ENCODE results near the gene IWS1. TPM values are rescaled to one million over a fixed set of nuclear protein-coding genes. Genes with fewer than 3 reads are reported as not detected.

The IWS1 gene
- total RNA-seq, 1 experiment from 2014 or later, result 56.0 TPM

DNA sequence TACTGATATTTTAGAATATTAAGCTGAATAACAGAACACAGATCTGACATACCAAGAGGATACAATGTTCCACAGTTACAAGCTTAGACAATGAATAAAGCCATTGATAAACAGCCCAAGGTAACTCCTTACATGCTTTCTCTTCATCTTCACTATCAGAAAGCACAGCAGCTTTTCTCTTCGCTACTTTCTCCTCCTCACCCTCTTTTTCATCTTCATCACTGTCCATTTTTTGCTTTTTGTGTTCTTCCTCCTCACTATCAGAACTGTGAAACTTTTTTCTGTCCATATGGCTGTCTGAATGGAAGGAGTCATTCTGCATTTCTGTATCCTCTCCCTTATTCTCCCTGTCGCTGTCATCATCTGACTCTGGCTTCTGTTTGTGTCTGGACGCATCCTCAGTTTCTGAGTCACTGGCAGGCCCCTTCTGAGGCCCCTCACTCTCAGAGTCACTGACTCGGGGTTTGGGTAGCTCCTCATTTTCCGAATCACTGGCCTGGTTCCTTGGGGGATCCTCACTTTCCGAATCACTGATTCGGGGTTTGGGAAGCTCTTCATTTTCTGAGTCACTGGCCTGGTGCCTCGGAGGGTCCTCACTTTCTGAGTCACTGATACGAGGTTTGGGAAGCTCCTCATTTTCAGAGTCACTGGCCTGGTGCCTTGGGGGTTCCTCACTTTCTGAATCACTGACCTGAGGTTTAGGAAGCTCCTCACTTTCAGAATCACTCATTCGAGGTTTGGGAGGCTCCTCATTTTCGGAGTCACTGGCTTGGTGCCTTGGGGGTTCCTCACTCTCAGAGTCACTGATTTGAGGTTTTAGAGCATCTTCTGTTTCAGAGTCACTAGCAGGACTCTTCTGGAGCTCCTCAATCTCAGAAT lies 21.5 kb downstream of the IWS1 start:
- Histone ChIP-seq H3K27me3 (replicated peaks; ENCODE audit: control insufficient read depth, insufficient read depth, low read length) (no peaks in the 10 kb centered on the region), H3K4me3 (ENCODE audit: low read depth, low read length) (no peak overlapping the region), H3K9me3 (no peaks in the 10 kb centered on the region), H3K36me3 (ENCODE audit: control insufficient read depth, insufficient read depth, low read length) (peaks cover 2% of the 10 kb centered on the region), H3K4me1 (0 out of 2 replicates have a peak, but pooled peaks cover under 1% of the 10 kb centered on the region)
- CTCF ChIA-PET, result no interaction called here
- peaks cover 5% of the 10 kb centered on the region for H3K4me1 Mint-ChIP-seq (ENCODE audit: low read depth, unreplicated experiment)
- TF ChIP-seq, protein P1, sequence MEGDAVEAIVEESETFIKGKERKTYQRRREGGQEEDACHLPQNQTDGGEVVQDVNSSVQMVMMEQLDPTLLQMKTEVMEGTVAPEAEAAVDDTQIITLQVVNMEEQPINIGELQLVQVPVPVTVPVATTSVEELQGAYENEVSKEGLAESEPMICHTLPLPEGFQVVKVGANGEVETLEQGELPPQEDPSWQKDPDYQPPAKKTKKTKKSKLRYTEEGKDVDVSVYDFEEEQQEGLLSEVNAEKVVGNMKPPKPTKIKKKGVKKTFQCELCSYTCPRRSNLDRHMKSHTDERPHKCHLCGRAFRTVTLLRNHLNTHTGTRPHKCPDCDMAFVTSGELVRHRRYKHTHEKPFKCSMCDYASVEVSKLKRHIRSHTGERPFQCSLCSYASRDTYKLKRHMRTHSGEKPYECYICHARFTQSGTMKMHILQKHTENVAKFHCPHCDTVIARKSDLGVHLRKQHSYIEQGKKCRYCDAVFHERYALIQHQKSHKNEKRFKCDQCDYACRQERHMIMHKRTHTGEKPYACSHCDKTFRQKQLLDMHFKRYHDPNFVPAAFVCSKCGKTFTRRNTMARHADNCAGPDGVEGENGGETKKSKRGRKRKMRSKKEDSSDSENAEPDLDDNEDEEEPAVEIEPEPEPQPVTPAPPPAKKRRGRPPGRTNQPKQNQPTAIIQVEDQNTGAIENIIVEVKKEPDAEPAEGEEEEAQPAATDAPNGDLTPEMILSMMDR (IDR thresholded peaks at IDR 0.05; ENCODE audit: insufficient read depth in 1 of 2, low read depth in 1 of 2, low read length in 1 of 2, severe bottlenecking in 1 of 2, unreplicated experiment in 1 of 2), result no peak
- no peak overlapping the region for H3K4me3 Mint-ChIP-seq (ENCODE audit: unreplicated experiment)
- no peaks in the 10 kb centered on the region for H3K27me3 Mint-ChIP-seq (ENCODE audit: insufficient read depth, unreplicated experiment)
- intact Hi-C loops (cut with micrococcal nuclease; ENCODE audit: unreplicated experiment), result no loop called here
- H3K27ac Mint-ChIP-seq (ENCODE audit: unreplicated experiment), result no peak overlapping the region
- no peaks in the 10 kb centered on the region for H3K9me3 Mint-ChIP-seq (ENCODE audit: unreplicated experiment)
- BruUV-seq (replicated peaks), result TSS peak; percentile 73
- POLR2A ChIA-PET, result no interaction called here
- no peak for DNase-seq
- H3K36me3 Mint-ChIP-seq (ENCODE audit: insufficient read depth, unreplicated experiment), result peaks cover 70% of the 10 kb centered on the region

DNA sequence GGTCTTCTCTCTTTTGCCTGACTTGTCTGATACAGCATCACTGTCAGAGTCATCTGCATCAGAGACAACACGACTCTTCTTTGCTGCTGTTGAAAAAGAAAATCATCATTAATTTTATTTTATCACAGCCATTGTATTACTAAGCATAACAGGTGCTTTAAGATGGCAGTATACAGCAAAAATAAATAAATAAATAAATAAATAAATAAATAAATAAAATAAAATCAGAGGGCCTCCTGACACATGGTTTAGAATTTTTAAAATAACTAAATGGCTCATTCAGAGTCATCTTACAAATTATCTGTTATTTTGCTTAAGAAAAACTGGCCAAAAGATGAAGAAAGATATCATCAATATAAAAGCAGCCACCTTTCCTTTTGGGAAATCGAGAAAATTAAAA lies 22.8 kb downstream of the IWS1 start:
- Mint-ChIP-seq H3K4me3 (ENCODE audit: unreplicated experiment) (no peak overlapping the region), H3K9me3 (ENCODE audit: unreplicated experiment) (no peaks in the 10 kb centered on the region), H3K27me3 (ENCODE audit: insufficient read depth, unreplicated experiment) (no peaks in the 10 kb centered on the region), H3K27ac (ENCODE audit: unreplicated experiment) (no peak overlapping the region), H3K4me1 (ENCODE audit: low read depth, unreplicated experiment) (peaks cover 1% of the 10 kb centered on the region), H3K36me3 (ENCODE audit: insufficient read depth, unreplicated experiment) (peaks cover 76% of the 10 kb centered on the region)
- no peak overlapping the region for H3K4me3 ChIP-seq (ENCODE audit: low read depth, low read length)
- ChIA-PET POLR2A (no interaction called here), CTCF (no interaction called here)
- intact Hi-C loops (cut with micrococcal nuclease; ENCODE audit: unreplicated experiment), result no loop called here
- H3K4me1 ChIP-seq, result no peaks in the 10 kb centered on the region
- peaks cover 2% of the 10 kb centered on the region for H3K36me3 ChIP-seq (ENCODE audit: control insufficient read depth, insufficient read depth, low read length)
- BruUV-seq (replicated peaks), result no TSS peak
- H3K27me3 ChIP-seq (replicated peaks; ENCODE audit: control insufficient read depth, insufficient read depth, low read length), result no peaks in the 10 kb centered on the region
- no peak for DNase-seq
- TF ChIP-seq, protein P1 (IDR thresholded peaks at IDR 0.05; ENCODE audit: insufficient read depth in 1 of 2, low read depth in 1 of 2, low read length in 1 of 2, severe bottlenecking in 1 of 2, unreplicated experiment in 1 of 2), result no peak
- H3K9me3 ChIP-seq, result no peaks in the 10 kb centered on the region

DNA sequence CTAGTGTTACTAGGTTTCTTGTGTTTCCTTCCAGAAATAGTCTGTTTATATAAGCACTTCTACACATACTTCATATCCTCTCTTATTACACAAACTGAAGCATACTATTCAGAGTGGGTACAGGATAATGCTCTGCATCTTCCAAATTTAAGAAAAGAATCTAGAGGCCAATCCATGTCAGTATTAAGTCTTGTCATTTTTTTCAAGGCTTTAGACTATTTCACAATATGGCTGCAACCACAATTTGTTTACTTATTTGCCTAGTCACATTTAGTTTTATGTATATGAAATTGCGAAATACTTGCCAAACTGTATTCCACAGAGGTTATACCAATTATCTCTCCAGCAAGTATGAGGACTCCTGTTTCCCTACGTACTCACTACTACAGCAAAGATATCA lies 27.9 kb downstream of the IWS1 start:
- H3K9me3 Mint-ChIP-seq (ENCODE audit: unreplicated experiment), result no peaks in the 10 kb centered on the region
- peaks cover 3% of the 10 kb centered on the region for H3K36me3 ChIP-seq (ENCODE audit: control insufficient read depth, insufficient read depth, low read length)
- H3K36me3 Mint-ChIP-seq (ENCODE audit: insufficient read depth, unreplicated experiment), result peaks cover 92% of the 10 kb centered on the region
- H3K9me3 ChIP-seq, result no peaks in the 10 kb centered on the region
- BruUV-seq (replicated peaks), result no TSS peak
- no peak overlapping the region for H3K4me3 Mint-ChIP-seq (ENCODE audit: unreplicated experiment)
- H3K27me3 Mint-ChIP-seq (ENCODE audit: insufficient read depth, unreplicated experiment), result no peaks in the 10 kb centered on the region
- H3K4me1 Mint-ChIP-seq (ENCODE audit: low read depth, unreplicated experiment), result no peaks in the 10 kb centered on the region
- H3K4me1 ChIP-seq, result no peaks in the 10 kb centered on the region
- DNase-seq, result no peak
- intact Hi-C loops (cut with micrococcal nuclease; ENCODE audit: unreplicated experiment), result no loop called here
- H3K27me3 ChIP-seq (replicated peaks; ENCODE audit: control insufficient read depth, insufficient read depth, low read length), result no peaks in the 10 kb centered on the region
- no peak overlapping the region for H3K4me3 ChIP-seq (ENCODE audit: low read depth, low read length)
- H3K27ac Mint-ChIP-seq (ENCODE audit: unreplicated experiment), result no peak overlapping the region
- CTCF ChIA-PET, result no interaction called here
- POLR2A ChIA-PET, result no interaction called here
- TF ChIP-seq, protein P1 (IDR thresholded peaks at IDR 0.05; ENCODE audit: insufficient read depth in 1 of 2, low read depth in 1 of 2, low read length in 1 of 2, severe bottlenecking in 1 of 2, unreplicated experiment in 1 of 2), result no peak

Data from Caco-2 (cell line).